HEK293T (cell line): ENCODE results near the gene LZTFL1.

Experiments
- CTCF ChIA-PET: fragments of 350-600 bp; formaldehyde crosslinking; extraction: SDS; loops from one replicate; lab custom pipeline; 2021; ENCODE audit warnings: antibody characterized with exemption, inconsistent platforms; lab: Yijun Ruan, JAX
- POLR2A ChIA-PET: fragments of 350-600 bp; formaldehyde crosslinking; extraction: SDS; loops from one replicate; lab custom pipeline; 2020; ENCODE audit warnings: antibody characterized with exemption, inconsistent platforms; lab: Yijun Ruan, JAX
- DNase-seq: peaks from one replicate; pipeline ENCODE4 v3.0.0; 2012; ENCODE audit warnings: mixed read lengths; ENCODE audit errors: extremely low spot score
- ARNT ChIP-seq: fragments of 450-650 bp; IDR thresholded peaks from 2 replicates; pipeline ENCODE4 v1.6.1; 2017; ENCODE audit warnings: mild to moderate bottlenecking
- BHLHE40 ChIP-seq: fragments of 450-650 bp; IDR thresholded peaks from 2 replicates; pipeline ENCODE4 v1.6.1; 2016; ENCODE audit warnings: mild to moderate bottlenecking, moderate library complexity, borderline replicate concordance
- CTBP1 ChIP-seq: fragments of 450-650 bp; IDR thresholded peaks from 2 replicates; pipeline ENCODE4 v1.6.1; 2016; ENCODE audit warnings: borderline replicate concordance
- ELF4 ChIP-seq: fragments of 450-650 bp; IDR thresholded peaks from 2 replicates; pipeline ENCODE4 v1.6.1; 2017; ENCODE audit warnings: antibody characterized with exemption
- FOXA1 ChIP-seq: fragments of 450-650 bp; IDR thresholded peaks from 2 replicates; pipeline ENCODE4 v1.6.1; 2016; ENCODE audit warnings: mild to moderate bottlenecking
- FOXK2 ChIP-seq: fragments of 450-650 bp; IDR thresholded peaks from 2 replicates; pipeline ENCODE4 v1.6.1; 2016; ENCODE audit warnings: mild to moderate bottlenecking
- FOXM1 ChIP-seq: fragments of 450-650 bp; IDR thresholded peaks from 2 replicates; pipeline ENCODE4 v1.6.1; 2017; ENCODE audit warnings: mild to moderate bottlenecking, borderline replicate concordance
- HDGF ChIP-seq: fragments of 450-650 bp; IDR thresholded peaks from 2 replicates; pipeline ENCODE4 v1.6.1; 2017; ENCODE audit warnings: antibody characterized with exemption, borderline replicate concordance
- L3MBTL2 ChIP-seq: fragments of 450-650 bp; conservative IDR thresholded peaks from 2 replicates; pipeline ENCODE4 v1.6.1; 2016; ENCODE audit warnings: mild to moderate bottlenecking
- LEF1 ChIP-seq: fragments of 450-650 bp; IDR thresholded peaks from 2 replicates; pipeline ENCODE4 v1.6.1; 2017; ENCODE audit warnings: mild to moderate bottlenecking, borderline replicate concordance
- NFRKB ChIP-seq: fragments of 450-650 bp; IDR thresholded peaks from 2 replicates; pipeline ENCODE4 v1.6.1; 2016; ENCODE audit warnings: mild to moderate bottlenecking, moderate library complexity
- SP1 ChIP-seq: fragments of 450-650 bp; IDR thresholded peaks from 2 replicates; pipeline ENCODE4 v1.6.1; 2017
- SUZ12 ChIP-seq: fragments of 450-650 bp; IDR thresholded peaks from 2 replicates; pipeline ENCODE4 v1.6.1; 2016; ENCODE audit warnings: mild to moderate bottlenecking
- TARDBP ChIP-seq: fragments of 450-650 bp; IDR thresholded peaks from 2 replicates; pipeline ENCODE4 v1.6.1; 2016
- ZNF384 ChIP-seq: fragments of 450-650 bp; IDR thresholded peaks from 2 replicates; pipeline ENCODE4 v1.6.1; 2016
- TF ChIP-seq, protein P1 (sequence below): fragments of 450-650 bp; IDR thresholded peaks from 2 replicates; pipeline ENCODE4 v1.6.1; 2016

Gene LZTFL1

GRCh38 chr3:45783667-45784066 is 58.3 kb downstream of the LZTFL1 start:
- TF ChIP-seq SP1 = no peak
- TF ChIP-seq, protein P1, sequence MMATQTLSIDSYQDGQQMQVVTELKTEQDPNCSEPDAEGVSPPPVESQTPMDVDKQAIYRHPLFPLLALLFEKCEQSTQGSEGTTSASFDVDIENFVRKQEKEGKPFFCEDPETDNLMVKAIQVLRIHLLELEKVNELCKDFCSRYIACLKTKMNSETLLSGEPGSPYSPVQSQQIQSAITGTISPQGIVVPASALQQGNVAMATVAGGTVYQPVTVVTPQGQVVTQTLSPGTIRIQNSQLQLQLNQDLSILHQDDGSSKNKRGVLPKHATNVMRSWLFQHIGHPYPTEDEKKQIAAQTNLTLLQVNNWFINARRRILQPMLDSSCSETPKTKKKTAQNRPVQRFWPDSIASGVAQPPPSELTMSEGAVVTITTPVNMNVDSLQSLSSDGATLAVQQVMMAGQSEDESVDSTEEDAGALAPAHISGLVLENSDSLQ = no peak
- no peak for TF ChIP-seq BHLHE40
- no peak for TF ChIP-seq SUZ12
- TF ChIP-seq TARDBP = no peak
- no peak for TF ChIP-seq ARNT
- TF ChIP-seq LEF1 = no peak
- TF ChIP-seq ZNF384 = no peak
- POLR2A ChIA-PET = no interaction called here
- DNase-seq = no peak
- CTCF ChIA-PET = no interaction called here

DNA sequence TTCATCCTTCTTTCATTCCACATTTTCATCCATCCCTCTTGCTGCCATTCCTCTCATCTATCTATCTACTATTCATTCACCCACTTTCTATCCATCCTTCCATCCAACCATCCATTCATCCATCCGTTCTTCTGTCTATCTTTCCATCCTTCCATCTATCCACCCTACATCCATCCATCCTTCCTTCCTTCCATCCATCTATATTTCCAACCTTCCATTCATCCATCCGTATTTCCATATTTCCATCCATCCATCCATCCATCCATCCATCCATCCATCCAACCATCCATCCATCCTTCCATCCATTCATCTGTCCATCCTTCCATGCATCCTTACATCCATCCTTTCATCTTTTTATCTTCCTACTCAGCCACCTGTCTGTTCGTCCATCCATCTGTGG is 59.5 kb downstream of the LZTFL1 start:
- POLR2A ChIA-PET = no interaction called here
- no peak for DNase-seq
- TF ChIP-seq LEF1 (no peak), NFRKB (no peak), SP1 (no peak), ELF4 (no peak), SUZ12 (no peak), FOXK2 (no peak), ZNF384 (no peak), BHLHE40 (no peak), FOXA1 (no peak), ARNT (no peak), L3MBTL2 (no peak), CTBP1 (no peak), TARDBP (no peak), HDGF (no peak), FOXM1 (no peak)
- TF ChIP-seq, protein P1 = no peak
- CTCF ChIA-PET = interaction anchor here (0.6 kb wide), 1 partner anchor 188 kb away, joined by 3 read pairs; no protein-coding TSS in a partner anchor

- POLR2A ChIA-PET = no interaction called here
Measured at GRCh38 chr3:45781841-45782240, 60.1 kb downstream of the LZTFL1 start.

GRCh38 chr3:45781271-45781670 is 60.6 kb downstream of the LZTFL1 start:
- POLR2A ChIA-PET = no interaction called here
- no peak for TF ChIP-seq HDGF
- no peak for TF ChIP-seq SP1
- no peak for TF ChIP-seq SUZ12
- no peak for TF ChIP-seq FOXK2
- no peak for TF ChIP-seq NFRKB
- TF ChIP-seq L3MBTL2 = no peak
- TF ChIP-seq ARNT = no peak
- no peak for TF ChIP-seq CTBP1
- TF ChIP-seq ZNF384 = no peak

More at GRCh38 chr3:45781841-45782240, 60.1 kb downstream of the LZTFL1 start:
- TF ChIP-seq ELF4 (no peak), SUZ12 (no peak), ZNF384 (no peak), L3MBTL2 (no peak), BHLHE40 (no peak), CTBP1 (no peak), ARNT (no peak), NFRKB (no peak), FOXA1 (no peak)
- CTCF ChIA-PET = interaction anchor here (0.6 kb wide), 1 partner anchor 189 kb away, joined by 3 read pairs; no protein-coding TSS in a partner anchor
- DNase-seq = no peak

DNA sequence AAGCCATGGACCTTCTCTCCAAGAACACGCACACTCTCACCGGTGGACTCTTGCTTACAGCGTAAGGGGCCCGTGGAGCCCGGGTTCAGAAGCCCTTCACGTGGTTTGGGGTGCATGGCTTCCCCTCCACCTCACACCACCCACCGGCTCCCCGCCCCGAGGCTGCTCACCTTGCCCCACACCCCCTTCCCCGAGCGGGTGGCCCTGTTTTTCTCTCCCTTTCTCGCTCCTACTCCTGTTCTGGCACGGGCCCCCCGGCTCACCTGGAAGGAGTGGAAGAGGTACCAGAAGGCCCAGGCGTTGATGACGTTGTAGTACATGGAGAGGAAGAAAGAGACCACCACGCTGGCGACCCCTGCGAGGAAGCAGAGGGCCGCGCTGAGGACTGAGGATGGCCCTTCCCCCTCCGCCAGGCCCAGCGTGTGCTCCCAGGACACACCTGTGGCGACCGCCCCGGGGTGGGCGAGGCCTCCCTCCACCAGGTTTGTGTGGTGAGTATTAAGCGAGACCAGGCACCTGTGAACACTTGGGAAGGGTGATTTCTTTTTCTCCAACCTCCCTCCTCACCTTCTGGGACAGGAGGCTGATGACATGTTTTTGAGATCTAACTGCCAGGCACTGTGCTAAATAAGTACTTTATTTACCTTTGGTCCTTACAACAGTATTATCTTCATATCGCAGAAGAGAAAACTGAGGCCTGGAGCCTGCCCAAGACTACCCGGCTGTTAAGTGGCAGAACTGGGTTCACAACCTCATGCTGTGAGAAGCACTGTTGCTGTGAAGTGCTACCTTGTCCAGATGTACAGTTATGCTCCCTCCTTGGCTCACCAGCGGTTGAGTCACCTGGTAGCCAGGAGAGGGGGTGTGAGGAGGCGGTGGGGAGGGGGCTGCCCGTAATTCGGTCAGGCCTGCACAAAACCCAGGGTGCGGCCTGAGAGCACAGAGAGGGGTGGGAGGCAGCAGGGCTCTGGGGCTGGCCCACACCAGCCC is 61.9 kb downstream of the LZTFL1 start:
- no peak for DNase-seq
- POLR2A ChIA-PET = no interaction called here
- no peak for TF ChIP-seq L3MBTL2
- TF ChIP-seq LEF1 = no peak
- no peak for TF ChIP-seq FOXA1
- TF ChIP-seq ARNT = no peak
- CTCF ChIA-PET = interaction anchor here (1.2 kb wide), 1 partner anchor 19 kb away, joined by 3 read pairs; no protein-coding TSS in a partner anchor

More at GRCh38 chr3:45781271-45781670, 60.6 kb downstream of the LZTFL1 start:
- DNase-seq = no peak
- CTCF ChIA-PET = interaction anchor here (1.2 kb wide), 1 partner anchor 20 kb away, joined by 3 read pairs; no protein-coding TSS in a partner anchor

GRCh38 chr3:45778761-45779201 is 63.1 kb downstream of the LZTFL1 start:
- DNase-seq = no peak
- ChIA-PET CTCF (no interaction called here), POLR2A (no interaction called here)
- no peak for TF ChIP-seq L3MBTL2
- no peak for TF ChIP-seq SP1
- TF ChIP-seq CTBP1 = no peak
- no peak for TF ChIP-seq BHLHE40
- no peak for TF ChIP-seq ARNT
- TF ChIP-seq HDGF = no peak
- no peak for TF ChIP-seq FOXA1
- TF ChIP-seq ELF4 = no peak
- no peak for TF ChIP-seq FOXM1
- TF ChIP-seq TARDBP = no peak
- TF ChIP-seq NFRKB = no peak
- TF ChIP-seq ZNF384 = no peak
- no peak for TF ChIP-seq SUZ12
- TF ChIP-seq, protein P1 = no peak
- TF ChIP-seq FOXK2 = no peak
- no peak for TF ChIP-seq LEF1
